SHP77 (cell line): ENCODE data around the gene IRF9.

Source experiments
- DNase-seq, 2 experiments: peaks; one replicate each; lab custom pipeline; 2025; lab: John Stamatoyannopoulos, UW

The IRF9 gene

GRCh38 chr14:24177891-24178290 is 16.8 kb downstream of the IRF9 start:
- DNase-seq, result no peak

GRCh38 chr14:24178399-24179178 is 17.5 kb downstream of the IRF9 start:
- no peak for DNase-seq

- DNase-seq, result no peak
Observed at GRCh38 chr14:24179294-24179960, 18.4 kb downstream of the IRF9 start.

GRCh38 chr14:24179961-24180796 is 19.1 kb downstream of the IRF9 start:
- DNase-seq, result no peak

- DNase-seq, result no peak
Observed at GRCh38 chr14:24181371-24182077, 20.5 kb downstream of the IRF9 start.

- DNase-seq, result no peak
Observed at GRCh38 chr14:24182110-24182882, 21.2 kb downstream of the IRF9 start.

GRCh38 chr14:24183014-24183481 is 22.0 kb downstream of the IRF9 start:
- DNase-seq, result no peak

- DNase-seq, result no peak
Observed at GRCh38 chr14:24184104-24184970, 23.3 kb downstream of the IRF9 start.

- no peak for DNase-seq
Observed at GRCh38 chr14:24185026-24185425, 24.0 kb downstream of the IRF9 start.

- no peak for DNase-seq
Observed at GRCh38 chr14:24185741-24186140, 24.7 kb downstream of the IRF9 start.

GRCh38 chr14:24186831-24187538 is 25.9 kb downstream of the IRF9 start:
- no peak for DNase-seq

- DNase-seq, result no peak
Observed at GRCh38 chr14:24187539-24187915, 26.5 kb downstream of the IRF9 start.

GRCh38 chr14:24188251-24189058 is 27.4 kb downstream of the IRF9 start, which contains the start of gene IPO4:
IPO4 (minus strand) TSS chr14:24188816; CDS start chr14:24188787, 29 bp downstream.
- DNase-seq, result peak; percentile 99

GRCh38 chr14:24189059-24189375 is 28.0 kb downstream of the IRF9 start:
- DNase-seq, result no peak

GRCh38 chr14:24189460-24189859 is 28.4 kb downstream of the IRF9 start:
- no peak for DNase-seq

GRCh38 chr14:24190416-24190815 is 29.4 kb downstream of the IRF9 start:
- no peak for DNase-seq

GRCh38 chr14:24192933-24193332 is 31.9 kb downstream of the IRF9 start:
- no peak for DNase-seq

GRCh38 chr14:24194186-24194872 is 33.3 kb downstream of the IRF9 start:
- no peak for DNase-seq
